HG03175 (cell line): ENCODE measurements around the gene OR6B1.

Experiments
- ATAC-seq: cut with Tn5 transposase; IDR thresholded peaks from one replicate; pipeline ENCODE4 v1.9.1; 2021; ENCODE audit warnings: mild to moderate bottlenecking, moderate library complexity; ENCODE audit not compliant: unreplicated experiment

The OR6B1 gene

GRCh38 chr7:144000020-144000419 lies at the start of gene OR6B1:
OR6B1 (plus strand) TSS chr7:144000320; CDS start chr7:144003997, 3,677 bp downstream.
- ATAC-seq, result no peak

DNA sequence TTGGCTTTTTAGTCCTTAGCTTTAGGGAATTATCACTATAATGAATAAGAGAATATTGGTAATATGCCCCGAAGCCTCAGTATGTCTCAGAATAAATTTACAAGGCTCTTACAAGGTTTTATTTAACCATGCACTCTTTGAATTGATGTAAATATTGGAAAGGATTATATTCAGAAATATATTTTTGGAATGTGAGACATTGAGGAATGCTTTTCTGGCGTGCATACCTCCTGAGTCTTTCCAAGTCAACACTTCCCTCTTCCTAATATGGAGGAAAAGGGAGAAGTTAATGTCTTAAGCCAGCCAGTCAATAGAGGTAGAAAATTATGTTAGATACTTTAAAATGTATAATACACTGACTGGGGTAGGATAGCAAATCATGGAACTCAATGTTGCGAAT lies 46.7 kb upstream of the OR6B1 start:
- ATAC-seq, result no peak

DNA sequence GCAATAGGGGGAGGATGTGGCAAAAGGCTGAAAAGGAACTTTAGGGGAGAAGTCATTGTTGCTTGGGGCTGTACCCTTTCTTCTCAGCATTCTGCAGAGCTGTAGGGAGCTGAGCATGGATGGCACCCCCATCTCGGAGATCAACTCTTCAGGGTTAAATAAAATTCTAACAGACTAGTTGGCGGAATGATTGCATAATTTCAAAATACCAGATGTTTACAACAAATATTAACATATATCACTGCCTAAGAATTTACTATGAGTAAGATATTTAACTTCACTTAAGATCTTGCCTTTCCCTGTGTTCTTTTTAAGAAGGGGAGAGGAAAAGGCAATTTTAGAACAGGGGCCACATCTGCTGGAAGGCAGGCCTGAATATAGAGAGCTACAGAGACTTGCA lies 46.0 kb upstream of the OR6B1 start:
- no peak for ATAC-seq

DNA sequence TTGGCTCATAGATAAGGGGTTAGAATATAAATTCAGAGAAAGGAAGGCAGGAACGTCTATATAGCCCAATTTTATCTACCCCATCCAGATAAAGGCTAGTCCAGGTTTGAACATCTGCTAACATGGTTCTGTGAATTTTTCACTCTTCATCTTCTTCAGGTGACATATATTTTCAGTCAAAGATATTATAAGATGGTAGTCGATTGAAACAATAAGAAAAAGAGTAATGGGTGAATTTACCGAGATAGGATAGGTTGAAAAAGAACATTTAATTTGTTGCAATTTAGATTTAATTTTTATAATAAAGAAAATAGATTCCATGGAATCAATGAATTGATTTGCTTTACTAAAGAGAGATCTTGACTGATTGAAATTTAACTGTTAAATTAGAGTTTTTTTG lies 45.6 kb upstream of the OR6B1 start, which contains the start of gene OR2F1:
TSS of gene OR2F1 (plus strand) at position 301 of the 400 bp plus-strand sequence. CDS start 5,127 bp downstream, outside the sequence.
- no peak for ATAC-seq

- no peak for ATAC-seq
These were observed 41.3 kb upstream of the OR6B1 start for GRCh38 chr7:143958781-143959180.

DNA sequence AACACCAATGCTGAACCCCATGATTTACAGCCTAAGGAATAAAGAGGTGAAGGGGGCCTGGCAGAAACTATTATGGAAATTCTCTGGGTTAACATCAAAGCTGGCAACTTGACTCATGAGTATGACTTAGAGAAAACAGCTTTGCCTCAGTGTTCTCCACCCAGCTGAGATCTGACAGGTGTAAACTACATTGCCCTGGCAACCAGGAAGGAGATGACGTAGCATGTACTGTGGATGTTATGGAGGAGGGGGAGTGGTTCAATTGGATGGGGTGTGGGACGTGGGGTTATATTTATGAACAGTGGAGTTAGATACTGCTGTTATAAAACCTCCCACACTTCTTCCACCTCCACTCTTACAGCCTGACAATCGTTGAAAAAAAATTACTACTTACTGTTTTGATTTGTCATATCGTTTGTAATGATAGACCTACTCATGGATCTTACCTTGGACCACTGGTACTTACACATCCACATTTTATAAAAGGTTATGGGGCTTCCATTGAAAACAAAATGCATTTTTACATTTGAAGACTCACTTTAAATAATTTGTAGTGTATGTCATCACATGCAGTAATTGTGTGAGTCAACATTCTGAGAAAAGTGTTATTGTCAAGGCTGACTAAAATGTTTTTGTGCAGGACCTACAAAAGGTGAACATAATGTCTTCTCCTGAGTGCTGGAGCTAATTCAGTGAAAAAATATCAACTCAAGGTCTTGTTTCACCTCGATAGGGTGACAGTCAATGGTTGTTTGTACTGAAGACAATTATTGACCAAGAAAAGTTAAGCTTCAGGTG lies 39.1 kb upstream of the OR6B1 start:
- no peak for ATAC-seq

- ATAC-seq, result no peak
These were observed 34.8 kb upstream of the OR6B1 start for GRCh38 chr7:143965280-143965679.

GRCh38 chr7:143967398-143967797 lies 32.7 kb upstream of the OR6B1 start:
- no peak for ATAC-seq

GRCh38 chr7:143973870-143974416 lies 26.2 kb upstream of the OR6B1 start:
- no peak for ATAC-seq

GRCh38 chr7:143974459-143974858 lies 25.7 kb upstream of the OR6B1 start:
- ATAC-seq, result no peak

- no peak for ATAC-seq
These were observed 24.5 kb upstream of the OR6B1 start for GRCh38 chr7:143975617-143976016.

DNA sequence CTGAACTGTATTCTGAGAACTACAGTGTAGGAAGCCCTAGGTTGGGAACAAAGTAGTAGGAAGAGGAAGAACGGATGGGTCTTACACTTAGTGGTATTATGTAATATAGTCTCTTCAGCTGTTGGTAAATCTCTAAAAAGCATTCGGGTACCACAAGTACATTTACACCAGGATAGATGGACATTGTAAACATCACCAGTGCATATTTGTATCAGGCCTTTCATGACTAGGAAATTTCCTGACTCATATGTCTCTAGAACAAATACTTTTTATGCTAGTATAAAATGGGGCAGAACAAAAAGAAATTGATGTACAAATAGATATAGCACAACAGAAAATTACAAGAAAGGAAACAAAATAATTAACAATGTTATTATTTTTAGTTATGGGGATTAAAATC lies 21.5 kb upstream of the OR6B1 start:
- ATAC-seq, result no peak

DNA sequence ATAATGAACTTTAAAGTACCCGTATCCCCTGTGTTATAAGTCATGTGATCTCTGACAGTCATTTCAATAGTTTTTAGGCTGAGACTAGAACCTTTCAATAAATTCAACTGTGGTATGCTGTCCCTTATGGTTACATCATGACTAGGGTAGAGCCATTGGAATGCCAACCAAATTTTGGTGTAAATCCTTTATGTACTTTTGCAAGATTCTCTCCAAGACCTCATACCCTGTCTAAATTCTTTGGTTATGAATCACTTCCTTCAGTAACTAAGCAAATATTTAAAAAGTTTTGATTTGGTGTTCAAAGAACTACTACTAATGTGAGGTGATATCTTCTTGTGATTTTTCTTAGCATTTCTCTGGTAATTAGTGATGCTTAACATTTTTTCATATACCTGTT lies 20.8 kb upstream of the OR6B1 start:
- no peak for ATAC-seq

GRCh38 chr7:143979998-143980397 lies 20.1 kb upstream of the OR6B1 start:
- no peak for ATAC-seq

DNA sequence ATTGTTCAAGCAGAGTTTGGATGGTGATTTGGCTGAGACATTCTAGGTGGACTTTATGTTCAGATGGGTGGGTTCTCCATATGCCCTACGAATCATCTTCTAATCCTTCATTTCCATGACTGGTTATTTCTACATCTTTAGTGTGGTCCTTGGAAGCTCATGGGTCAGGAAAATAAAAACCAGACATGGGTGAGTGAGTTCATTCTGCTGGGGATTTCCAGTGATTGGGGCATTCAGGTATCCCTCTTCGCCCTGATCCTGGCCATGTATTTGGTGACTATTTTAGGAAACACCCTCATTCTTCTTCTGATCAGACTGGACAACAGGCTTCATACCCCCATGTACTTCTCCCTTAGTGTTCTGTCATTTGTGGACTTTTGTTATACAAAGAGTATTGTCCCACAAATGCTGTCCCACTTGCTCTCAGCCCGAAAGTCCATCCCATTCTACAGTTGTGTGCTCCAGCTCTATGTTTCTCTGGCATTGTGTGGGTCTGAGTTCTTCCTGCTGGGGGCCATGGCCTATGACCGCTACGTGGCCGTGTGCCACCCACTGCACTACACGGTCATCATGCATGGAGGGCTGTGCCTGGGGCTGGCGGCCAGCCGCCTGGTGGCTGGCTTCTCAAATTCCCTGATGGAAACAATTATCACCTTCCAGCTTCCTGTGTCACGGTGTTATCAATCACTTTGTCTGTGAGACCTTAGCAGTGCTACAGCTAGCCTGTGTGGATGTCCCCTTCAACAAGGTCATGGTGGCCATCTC lies 19.2 kb upstream of the OR6B1 start:
- ATAC-seq, result no peak

DNA sequence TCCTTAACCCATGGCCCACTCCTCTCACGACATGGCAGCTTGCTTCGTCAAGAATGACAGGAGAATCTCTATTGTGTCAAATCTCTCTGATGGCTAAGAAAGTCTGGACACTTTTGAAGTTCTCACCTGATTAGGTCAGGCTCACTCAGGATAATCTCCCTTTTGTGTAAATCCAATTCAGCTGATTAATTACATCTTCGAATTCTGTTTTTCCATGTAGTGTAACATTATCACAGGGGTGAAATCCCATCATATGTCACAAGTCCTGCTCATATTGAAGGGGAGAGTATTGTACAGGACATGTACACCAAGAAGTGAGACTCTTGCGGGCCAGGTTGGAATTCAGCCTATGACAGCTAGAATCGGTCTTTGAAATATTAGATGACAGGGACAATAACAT lies 16.2 kb upstream of the OR6B1 start:
- ATAC-seq, result no peak

GRCh38 chr7:143987513-143987912 lies 12.6 kb upstream of the OR6B1 start:
- ATAC-seq, result no peak

- no peak for ATAC-seq
These were observed 11.0 kb upstream of the OR6B1 start for GRCh38 chr7:143988976-143989745.

DNA sequence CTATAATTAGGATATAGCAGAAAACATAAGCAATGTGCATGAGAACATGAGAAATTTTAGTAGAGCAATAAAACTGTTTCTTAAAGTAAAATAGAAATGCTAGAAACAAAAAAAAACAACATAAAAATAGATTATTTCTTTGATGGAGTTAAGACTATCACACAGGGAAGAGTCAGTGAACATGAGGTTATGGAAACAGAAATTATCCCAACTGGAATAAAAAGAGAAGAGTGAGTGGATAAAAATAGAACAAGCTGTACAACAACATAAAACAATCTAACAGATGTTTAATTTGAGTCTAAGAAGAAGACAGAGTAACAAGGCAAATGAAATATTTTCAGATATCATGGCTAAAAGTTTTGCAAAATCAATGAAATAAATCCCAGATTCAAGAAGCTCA lies 7.5 kb upstream of the OR6B1 start:
- ATAC-seq, result no peak

DNA sequence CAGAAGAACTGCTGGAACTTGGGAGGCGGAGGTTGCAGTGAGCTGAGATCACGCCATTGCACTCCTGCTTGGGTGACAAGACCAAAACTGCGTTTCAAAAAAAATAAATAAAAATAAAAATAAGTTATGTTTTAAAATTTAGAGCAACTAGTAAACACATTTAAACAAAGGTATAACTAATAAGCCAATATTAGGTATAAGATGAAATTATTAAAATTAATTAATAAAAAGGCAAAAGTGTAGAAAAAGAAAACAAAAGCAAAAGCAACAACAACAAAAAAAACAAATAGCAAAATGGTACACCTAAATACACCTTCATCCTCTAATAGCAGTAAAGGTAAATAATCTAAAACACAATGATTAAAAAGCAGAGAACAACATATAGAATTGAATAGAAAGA lies 6.2 kb upstream of the OR6B1 start:
- no peak for ATAC-seq

- no peak for ATAC-seq
These were observed 1.4 kb downstream of the OR6B1 start for GRCh38 chr7:144001543-144001942.
